Spleen (tissue), 13 donors: ENCODE measurements around the gene ZNF132. TPM values are rescaled to one million over a fixed set of nuclear protein-coding genes. Genes with fewer than 3 reads are reported as not detected.
A peak's percentile ranks its signal among the peaks of the same experiment; 100 is the strongest.
"Not testable (repeated sequence)": the region's sequence is repeated elsewhere in the genome, so short reads cannot be mapped to it uniquely, and the experiment has no call there.

Source experiments
- DNase-seq: peaks from one replicate; pipeline ENCODE4 v3.0.0-alpha.2; 2020
- H3K27ac ChIP-seq, 8 donors: fragments of 200-600 bp; sonication (generic) in 7 of 8; 1 replicate in 4 of 8; 2 replicates in 4 of 8; pipeline versions ENCODE4 v1.5.0 to v1.8.0; 2016 to 2021; ENCODE audit warnings: inconsistent platforms in 4 of 8, mild to moderate bottlenecking in 4 of 8, moderate library complexity in 1 of 8
- H3K27me3 ChIP-seq, 7 donors: fragments of 200-600 bp; sonication (generic) in 6 of 7; replicated peaks in 1 of 7; 1 replicate in 4 of 7; 2 replicates in 3 of 7; pipeline versions ENCODE4 v1.5.0 to v1.8.0; 2016 to 2021; ENCODE audit warnings: inconsistent platforms in 3 of 7, mild to moderate bottlenecking in 1 of 7
- H3K36me3 ChIP-seq, 6 donors: fragments of 200-600 bp; sonication (generic) in 5 of 6; 1 replicate in 4 of 6; 2 replicates in 2 of 6; pipeline versions ENCODE4 v1.5.0 to v1.8.0; 2016 to 2021; ENCODE audit warnings: inconsistent platforms in 2 of 6
- H3K4me1 ChIP-seq, 6 donors: fragments of 200-600 bp; sonication (generic) in 5 of 6; 1 replicate in 3 of 6; 2 replicates in 3 of 6; pipeline versions ENCODE4 v1.5.0 to v1.8.0; 2016 to 2021; ENCODE audit warnings: inconsistent platforms in 3 of 6
- H3K4me3 ChIP-seq, 8 donors: fragments of 200-600 bp; sonication (generic) in 7 of 8; 1 replicate in 4 of 8; 2 replicates in 4 of 8; pipeline versions ENCODE4 v1.5.0 to v1.8.0; 2016 to 2021; ENCODE audit warnings: inconsistent platforms in 4 of 8, mild to moderate bottlenecking in 4 of 8, moderate library complexity in 2 of 8
- H3K9me3 ChIP-seq, 8 donors: fragments of 200-600 bp; sonication (generic) in 7 of 8; 1 replicate in 4 of 8; 2 replicates in 4 of 8; pipeline versions ENCODE4 v1.5.0 to v1.8.0; 2016 to 2021; ENCODE audit warnings: inconsistent platforms in 4 of 8
- POLR2A ChIP-seq, 3 donors: fragments of 450-650 bp; IDR thresholded peaks; one replicate each; pipeline ENCODE4 v1.5.1; 2017; ENCODE audit warnings: antibody characterized with exemption in 3 of 3, mild to moderate bottlenecking in 1 of 3
- POLR2AphosphoS5 ChIP-seq, 3 donors: sonication (generic); formaldehyde crosslinking; IDR thresholded peaks; one replicate each; pipeline ENCODE4 v1.5.1; 2017; ENCODE audit warnings: antibody characterized with exemption in 3 of 3
- WGBS, 5 donors: extraction: QIAGEN DNeasy Blood & Tissue Kit in 3 of 5; methylation state at CpG; one replicate each; pipeline versions ENCODE4 v1.1.5 to v1.1.7; 2013 to 2018; 5-methylcytosine and 5-hydroxymethylcytosine counted together
- intact Hi-C: fragments of 100-400 bp; cut with DNase I; formaldehyde crosslinking; loops from one replicate; pipeline ENCODE4 v1.15.0; 2023; ENCODE audit warnings: low total_unique reads
- long read RNA-seq, 2 donors: transcript quantifications; one replicate each; lab custom pipeline, GENCODE V29; 2026
- polyA plus RNA-seq, 3 donors: library from polyadenylated mRNA; stranded (reverse); fragments of 200-250 nt; gene quantifications; one replicate each; pipeline ENCODE4 v1.2.1, GENCODE V29; 2013
- total RNA-seq, 7 donors: library from RNA; depleted of rRNA in 3 of 7; stranded (reverse); fragments of >200 nt in 3 of 7; fragmentation: NEBNext Ultra II Directional in 4 of 7; extraction: Animal tissue kit (Norgen Biotek cat#: 25700) in 4 of 7; gene quantifications; one replicate each; pipeline versions ENCODE4 v1.1.0 to v1.2.1, GENCODE V29; 2016 to 2021
- TF ChIP-seq, protein P1 (sequence below), 11 experiments: fragments of 200-600 bp in 7 of 11; fragments of 450-650 bp in 4 of 11; sonication (generic) in 4 of 11; IDR thresholded peaks in 8 of 11; conservative IDR thresholded peaks in 3 of 11; 1 replicate in 7 of 11; 2 replicates in 4 of 11; pipeline versions ENCODE4 v1.4.0 to v1.8.0; 2016 to 2021; ENCODE audit warnings: antibody characterized with exemption in 11 of 11, inconsistent platforms in 4 of 11, mild to moderate bottlenecking in 1 of 11
- donor health status: healthy with polysubstance abuse.
- donor health status: DM: no; HTN: no; CAD: no; lungs with moderate emphysema.
- donor health status: DM: no; HTN: no; CAD: no.
- donor health status: Bipolar disorder and iron deficiency.
- donor health status: healthy.
- donor health status: DM: no; HTN: no; CAD: no.
- donor health status: DM: yes; HTN: yes; CAD: no.

The ZNF132 gene
- total RNA-seq (10 to 100 TPM in 2 of 7 donors, 1 to 10 TPM in 5; 4.2 to 10.9 (median 6.6) TPM), polyA plus RNA-seq (1 to 10 TPM in 2 of 3 donors, under 1 TPM in 1; 0.96 to 1.1 (median 1.0) TPM)
- long read RNA-seq, donor 1, partial matches to known transcripts, result 0 of 3 reads
- long read RNA-seq, donor 1, other reads (novel, unspliced or antisense), result 0 of 3 reads
- long read RNA-seq, donor 2, partial matches to known transcripts, result 0 of 3 reads
- long read RNA-seq, donor 2, other reads (novel, unspliced or antisense), result 0 of 3 reads

- DNase-seq, result peak; percentile 98
- H3K27me3 ChIP-seq, result no peaks in the 10 kb centered on the region
- intact Hi-C loops, result no loop called here
- H3K9me3 ChIP-seq, result peaks cover 12 to 73% (median 59%) of the 10 kb centered on the region in 8 donors
- TF ChIP-seq, protein P1, sequence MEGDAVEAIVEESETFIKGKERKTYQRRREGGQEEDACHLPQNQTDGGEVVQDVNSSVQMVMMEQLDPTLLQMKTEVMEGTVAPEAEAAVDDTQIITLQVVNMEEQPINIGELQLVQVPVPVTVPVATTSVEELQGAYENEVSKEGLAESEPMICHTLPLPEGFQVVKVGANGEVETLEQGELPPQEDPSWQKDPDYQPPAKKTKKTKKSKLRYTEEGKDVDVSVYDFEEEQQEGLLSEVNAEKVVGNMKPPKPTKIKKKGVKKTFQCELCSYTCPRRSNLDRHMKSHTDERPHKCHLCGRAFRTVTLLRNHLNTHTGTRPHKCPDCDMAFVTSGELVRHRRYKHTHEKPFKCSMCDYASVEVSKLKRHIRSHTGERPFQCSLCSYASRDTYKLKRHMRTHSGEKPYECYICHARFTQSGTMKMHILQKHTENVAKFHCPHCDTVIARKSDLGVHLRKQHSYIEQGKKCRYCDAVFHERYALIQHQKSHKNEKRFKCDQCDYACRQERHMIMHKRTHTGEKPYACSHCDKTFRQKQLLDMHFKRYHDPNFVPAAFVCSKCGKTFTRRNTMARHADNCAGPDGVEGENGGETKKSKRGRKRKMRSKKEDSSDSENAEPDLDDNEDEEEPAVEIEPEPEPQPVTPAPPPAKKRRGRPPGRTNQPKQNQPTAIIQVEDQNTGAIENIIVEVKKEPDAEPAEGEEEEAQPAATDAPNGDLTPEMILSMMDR (IDR thresholded peaks at IDR 0.05 in 8 of 11, conservative IDR thresholded peaks at IDR 0.05 in 3 of 11), result no peak
- TF ChIP-seq POLR2AphosphoS5 (IDR thresholded peaks at IDR 0.05), result peak; percentile 87 to 89 (median 88)
- H3K36me3 ChIP-seq, result peaks cover 25 to 34% (median 28%) of the 10 kb centered on the region in 6 donors
- peaks cover 11 to 24% (median 18%) of the 10 kb centered on the region in 6 donors for H3K4me1 ChIP-seq
- H3K4me3 ChIP-seq, result peak within 1 kb of the TSS; percentile 53 to 83 (median 78)
- H3K27ac ChIP-seq, result peak within 1 kb of the TSS; percentile 58 to 89 (median 82)
- 8 to 11% (median 9%) methylated on average over 26 to 59 of the region's 59 CpGs for WGBS, 5 donors
Observed at GRCh38 chr19:58439576-58440554, at the start of gene ZNF132. Gene ZNF132, minus strand, starts transcription at chr19:58440153. Its CDS starts 332 bp downstream, at chr19:58439821.

GRCh38 chr19:58484349-58484748 is 44.4 kb upstream of the ZNF132 start:
- intact Hi-C loops, H3K9me3 ChIP-seq, H3K4me1 ChIP-seq, DNase-seq, H3K4me3 ChIP-seq, H3K27ac ChIP-seq, H3K27me3 ChIP-seq: not testable (repeated sequence)
- H3K36me3 ChIP-seq, result peaks cover 0 to 30% (median 5%) of the 10 kb centered on the region in 6 donors
- 93 to 99% (median 96%) methylated on average over 5 of the region's 5 CpGs for WGBS, 5 donors

- no peak for DNase-seq
- H3K27ac ChIP-seq, result no peak overlapping the region
- H3K36me3 ChIP-seq, result peaks cover 0 to 36% (median 5%) of the 10 kb centered on the region in 6 donors
- H3K4me3 ChIP-seq, result no peak overlapping the region
- intact Hi-C loops, result no loop called here
- no peaks in the 10 kb centered on the region for H3K9me3 ChIP-seq
- no peaks in the 10 kb centered on the region for H3K4me1 ChIP-seq
- H3K27me3 ChIP-seq, result no peaks in the 10 kb centered on the region
- TF ChIP-seq, protein P1 (IDR thresholded peaks at IDR 0.05 in 8 of 11, conservative IDR thresholded peaks at IDR 0.05 in 3 of 11), result no peak
- TF ChIP-seq POLR2A (IDR thresholded peaks at IDR 0.05), result no peak
- no peak for TF ChIP-seq POLR2AphosphoS5 (IDR thresholded peaks at IDR 0.05)
- WGBS, 5 donors, result 86 to 93% (median 89%) methylated on average over 2 of the region's 2 CpGs
Observed at GRCh38 chr19:58483776-58484175, 43.8 kb upstream of the ZNF132 start.

DNA sequence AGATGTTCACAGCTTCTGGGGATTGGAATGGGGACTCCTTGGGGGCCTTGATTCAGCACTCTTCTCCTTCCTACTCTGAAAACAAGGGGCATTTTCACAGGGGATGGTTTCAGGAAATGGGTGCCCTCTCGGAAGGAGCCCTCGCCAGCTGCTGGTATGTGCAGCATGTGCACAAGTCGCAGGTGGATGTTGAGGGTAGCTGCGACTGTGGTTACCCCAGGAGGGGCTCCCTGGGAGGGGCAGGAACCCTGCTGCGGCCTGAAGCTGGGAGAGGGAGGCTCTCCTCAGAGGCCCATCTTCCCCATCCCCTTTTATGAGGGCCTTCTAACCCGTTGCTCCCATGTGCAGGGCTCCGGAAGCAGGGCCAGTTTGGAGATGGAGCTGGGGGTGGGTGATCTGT is 42.4 kb upstream of the ZNF132 start:
- no peaks in the 10 kb centered on the region for H3K27me3 ChIP-seq
- WGBS, 5 donors, result 66 to 93% (median 78%) methylated on average over 7 of the region's 7 CpGs
- no peak overlapping the region for H3K27ac ChIP-seq

More for the DNA sequence above, 42.4 kb upstream of the ZNF132 start:
- Histone ChIP-seq H3K4me1 (peaks cover 0 to 4% (median 0%) of the 10 kb centered on the region in 6 donors), H3K36me3 (peaks cover 0 to 38% (median 5%) of the 10 kb centered on the region in 6 donors), H3K4me3 (no peak overlapping the region), H3K9me3 (no peaks in the 10 kb centered on the region)
- DNase-seq, result no peak
- TF ChIP-seq POLR2AphosphoS5 (IDR thresholded peaks at IDR 0.05) (no peak), POLR2A (IDR thresholded peaks at IDR 0.05) (no peak)
- TF ChIP-seq, protein P1 (IDR thresholded peaks at IDR 0.05 in 8 of 11, conservative IDR thresholded peaks at IDR 0.05 in 3 of 11), result no peak
- intact Hi-C loops, result no loop called here
